ENCODE measurements around the gene EGFR.

Gene EGFR

GRCh38 chr7:55023841-55024505 is 5.2 kb downstream of the EGFR start:
- Histone ChIP-seq H4K20me1 (ENCODE audit: insufficient read depth, low read length) (no peaks in the 10 kb centered on the region), H3K36me3 (replicated peaks; ENCODE audit: insufficient read depth, low read length) (no peaks in the 10 kb centered on the region), H3K9me3 (replicated peaks; ENCODE audit: insufficient read depth, low read length) (no peaks in the 10 kb centered on the region), H2AFZ (ENCODE audit: low read length) (no peak overlapping the region), H3K79me2 (ENCODE audit: low read length) (no peaks in the 10 kb centered on the region), H3K4me1 (ENCODE audit: low read length) (no peaks in the 10 kb centered on the region), H3K27ac (ENCODE audit: low read length) (no peak overlapping the region), H3K9me2 (replicated peaks; ENCODE audit: insufficient read depth, low read length) (no peaks in the 10 kb centered on the region), H3K9ac (ENCODE audit: low read length) (no peak overlapping the region), H3K27me3 (replicated peaks; ENCODE audit: insufficient read depth, low read length) (no peaks in the 10 kb centered on the region), H3F3A (ENCODE audit: insufficient read depth, low read length) (no peaks in the 10 kb centered on the region), H3K4me3 (ENCODE audit: low read length) (no peak overlapping the region), H3K4me2 (ENCODE audit: low read depth, low read length) (no peak overlapping the region)
- no peak for TF ChIP-seq EZH2 (optimal IDR thresholded peaks at IDR 0.05; ENCODE audit: low read depth, low read length)
- DNase-seq: no peak

DNA sequence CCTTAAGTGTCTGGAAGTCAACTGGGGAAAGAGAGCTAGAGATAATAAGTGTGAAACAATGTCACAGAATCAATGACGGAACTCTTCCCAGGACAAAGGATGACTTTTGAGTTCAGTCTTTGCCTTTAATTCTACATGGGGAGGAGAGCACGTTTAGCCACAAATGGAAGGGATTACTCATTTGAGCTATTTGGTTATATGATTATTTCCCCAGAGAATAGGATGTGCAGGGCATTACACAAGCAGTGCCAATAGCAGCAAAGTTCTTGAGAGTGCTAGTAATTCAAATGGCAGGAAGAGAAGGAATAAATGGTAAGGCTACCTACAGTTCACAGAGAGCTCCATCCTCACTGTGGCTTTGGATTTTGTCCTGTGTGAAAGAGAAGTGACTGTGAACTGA is 6.0 kb downstream of the EGFR start:
- no peak for DNase-seq
- H3K79me2 ChIP-seq (ENCODE audit: low read length): no peaks in the 10 kb centered on the region
- H3K4me3 ChIP-seq (ENCODE audit: low read length): no peak overlapping the region
- no peaks in the 10 kb centered on the region for H4K20me1 ChIP-seq (ENCODE audit: insufficient read depth, low read length)
- no peak for TF ChIP-seq EZH2phosphoT487 (IDR thresholded peaks at IDR 0.05; ENCODE audit: low read length)
- TF ChIP-seq CTCF (IDR thresholded peaks at IDR 0.05; ENCODE audit: low read length): no peak
- no peak for TF ChIP-seq EZH2 (optimal IDR thresholded peaks at IDR 0.05; ENCODE audit: low read depth, low read length)
- H3K9me2 ChIP-seq (replicated peaks; ENCODE audit: insufficient read depth, low read length): no peaks in the 10 kb centered on the region
- no peak overlapping the region for H3K9ac ChIP-seq (ENCODE audit: low read length)
- no peaks in the 10 kb centered on the region for H3F3A ChIP-seq (ENCODE audit: insufficient read depth, low read length)
- no peaks in the 10 kb centered on the region for H3K4me1 ChIP-seq (ENCODE audit: low read length)
- H3K4me2 ChIP-seq (ENCODE audit: low read depth, low read length): no peak overlapping the region
- no peaks in the 10 kb centered on the region for H3K27me3 ChIP-seq (replicated peaks; ENCODE audit: insufficient read depth, low read length)
- no peaks in the 10 kb centered on the region for H3K9me3 ChIP-seq (replicated peaks; ENCODE audit: insufficient read depth, low read length)
- no peak overlapping the region for H2AFZ ChIP-seq (ENCODE audit: low read length)
- no peaks in the 10 kb centered on the region for H3K36me3 ChIP-seq (replicated peaks; ENCODE audit: insufficient read depth, low read length)
- H3K27ac ChIP-seq (ENCODE audit: low read length): no peak overlapping the region

DNA sequence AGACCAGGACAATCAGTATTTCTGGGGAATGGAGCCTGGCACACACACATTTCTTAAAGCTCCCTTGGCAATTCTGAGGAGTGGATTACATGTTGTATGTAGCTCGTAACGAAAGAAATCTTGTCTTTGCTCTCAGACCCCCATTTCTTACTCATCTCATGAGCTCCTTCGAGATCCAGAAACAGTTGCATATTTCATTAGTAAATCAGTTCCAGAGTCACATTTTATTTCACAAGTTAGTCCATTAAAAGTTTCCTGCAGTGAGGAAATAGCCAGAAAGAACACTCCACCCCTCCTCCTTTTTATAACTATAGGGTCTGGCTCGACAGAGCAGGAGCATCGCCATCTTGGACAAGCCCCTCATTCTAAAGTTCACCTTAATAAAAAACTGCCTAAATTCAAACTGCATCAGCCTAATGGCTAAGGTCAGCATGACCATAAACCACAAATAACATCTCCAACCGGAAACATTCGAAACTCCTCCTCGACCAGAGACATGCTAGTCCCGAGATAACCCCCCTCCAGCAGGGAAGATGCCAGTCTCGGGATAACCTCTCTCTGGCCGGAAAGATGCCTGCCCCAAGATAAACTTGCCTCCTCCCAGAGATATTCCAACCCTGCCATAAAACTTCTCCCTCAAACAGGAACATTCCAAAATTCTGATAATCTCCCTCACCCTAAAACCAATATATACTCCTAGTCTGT is 7.4 kb downstream of the EGFR start:
- H3F3A ChIP-seq (ENCODE audit: insufficient read depth, low read length): no peaks in the 10 kb centered on the region
- H3K36me3 ChIP-seq (replicated peaks; ENCODE audit: insufficient read depth, low read length): no peaks in the 10 kb centered on the region
- H3K79me2 ChIP-seq (ENCODE audit: low read length): no peaks in the 10 kb centered on the region

More for the DNA sequence above, 7.4 kb downstream of the EGFR start:
- no peaks in the 10 kb centered on the region for H3K9me2 ChIP-seq (replicated peaks; ENCODE audit: insufficient read depth, low read length)
- no peaks in the 10 kb centered on the region for H3K9me3 ChIP-seq (replicated peaks; ENCODE audit: insufficient read depth, low read length)
- TF ChIP-seq CTCF (IDR thresholded peaks at IDR 0.05; ENCODE audit: low read length) (no peak), EZH2phosphoT487 (IDR thresholded peaks at IDR 0.05; ENCODE audit: low read length) (no peak), EZH2 (optimal IDR thresholded peaks at IDR 0.05; ENCODE audit: low read depth, low read length) (no peak)
- H3K27ac ChIP-seq (ENCODE audit: low read length): no peak overlapping the region
- H3K27me3 ChIP-seq (replicated peaks; ENCODE audit: insufficient read depth, low read length): no peaks in the 10 kb centered on the region
- no peaks in the 10 kb centered on the region for H4K20me1 ChIP-seq (ENCODE audit: insufficient read depth, low read length)
- H3K4me1 ChIP-seq (ENCODE audit: low read length): no peaks in the 10 kb centered on the region
- no peak overlapping the region for H3K9ac ChIP-seq (ENCODE audit: low read length)
- no peak overlapping the region for H3K4me3 ChIP-seq (ENCODE audit: low read length)
- H2AFZ ChIP-seq (ENCODE audit: low read length): no peak overlapping the region
- no peak for DNase-seq
- no peak overlapping the region for H3K4me2 ChIP-seq (ENCODE audit: low read depth, low read length)
